ENCODE results near the gene WDR5.

WDR5 gene

GRCh38 chr9:134189470-134190231 lies 53.8 kb downstream of the WDR5 start:
- DNase-seq, result peak in 2 of 3 experiments; percentile 59 to 77

GRCh38 chr9:134190232-134191121 lies 54.6 kb downstream of the WDR5 start:
- peak in 1 of 3 experiments; percentile 28 for DNase-seq

- DNase-seq, result no peak
These were observed 55.8 kb downstream of the WDR5 start for GRCh38 chr9:134191455-134192209.

GRCh38 chr9:134192311-134192950 lies 56.5 kb downstream of the WDR5 start:
- no peak for DNase-seq

- peak in 1 of 3 experiments; percentile 51 for DNase-seq
These were observed 57.3 kb downstream of the WDR5 start for GRCh38 chr9:134192951-134193731.

GRCh38 chr9:134193912-134194535 lies 58.1 kb downstream of the WDR5 start:
- DNase-seq, result no peak

GRCh38 chr9:134195558-134195957 lies 59.7 kb downstream of the WDR5 start:
- DNase-seq, result no peak

GRCh38 chr9:134196911-134197310 lies 61.0 kb downstream of the WDR5 start:
- DNase-seq, result no peak

- DNase-seq, result no peak
These were observed 62.9 kb downstream of the WDR5 start for GRCh38 chr9:134198791-134199190.

- no peak for DNase-seq
These were observed 64.8 kb downstream of the WDR5 start for GRCh38 chr9:134200730-134201129.

GRCh38 chr9:134203224-134203623 lies 67.3 kb downstream of the WDR5 start:
- DNase-seq, result no peak

- no peak for DNase-seq
These were observed 68.2 kb downstream of the WDR5 start for GRCh38 chr9:134204041-134204440.

GRCh38 chr9:134204991-134205578 lies 69.2 kb downstream of the WDR5 start:
- no peak for DNase-seq

GRCh38 chr9:134205672-134206310 lies 69.9 kb downstream of the WDR5 start:
- peak; percentile 4 to 98 (median 91) for DNase-seq

GRCh38 chr9:134206311-134207300 lies 70.7 kb downstream of the WDR5 start:
- no peak for DNase-seq

GRCh38 chr9:134208310-134208841 lies 72.5 kb downstream of the WDR5 start:
- DNase-seq, result no peak

- DNase-seq, result no peak
These were observed 73.3 kb downstream of the WDR5 start for GRCh38 chr9:134208981-134209725.
